Measurements from ENCODE around the gene PAPPA2.

Gene PAPPA2

DNA sequence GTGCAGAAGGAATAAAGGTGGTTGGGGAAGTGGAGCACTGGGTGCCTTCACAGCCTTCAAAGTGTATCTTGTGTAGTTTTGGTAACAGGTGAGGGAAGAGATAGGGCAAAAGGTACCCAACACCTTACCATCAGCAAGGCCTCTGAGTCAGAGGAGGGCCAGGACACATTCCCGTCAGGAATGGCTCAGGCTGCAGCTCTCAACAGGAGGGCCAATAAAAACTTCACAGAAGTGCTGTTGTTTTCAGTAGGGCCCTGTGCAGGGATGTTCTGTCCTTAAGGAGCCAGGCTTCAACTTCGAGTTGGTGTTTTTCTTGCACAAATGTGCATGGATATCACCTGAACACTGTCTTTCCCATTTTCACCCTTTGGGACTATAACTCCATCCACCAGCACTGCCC lies 368.2 kb downstream of the PAPPA2 start:
- Histone ChIP-seq H3K4me1 (ENCODE audit: insufficient read depth, low read length, severe bottlenecking) (no peaks in the 10 kb centered on the region), H3K9me2 (ENCODE audit: low read depth, low read length) (no peaks in the 10 kb centered on the region), H2AFZ (ENCODE audit: low read length) (no peak overlapping the region), H4K20me1 (ENCODE audit: insufficient read depth, low read length) (no peaks in the 10 kb centered on the region), H3K36me3 (ENCODE audit: insufficient read depth, low read length) (no peaks in the 10 kb centered on the region), H3K9me3 (ENCODE audit: low read length) (no peaks in the 10 kb centered on the region), H3K27ac (ENCODE audit: low read depth, low read length, poor library complexity, severe bottlenecking) (no peak overlapping the region), H3K4me2 (ENCODE audit: low read length) (no peak overlapping the region), H3K9ac (ENCODE audit: low read length) (no peak overlapping the region), H3K27me3 (ENCODE audit: insufficient read depth, low read length) (no peaks in the 10 kb centered on the region), H3K4me3 (ENCODE audit: low read depth, low read length, poor library complexity, severe bottlenecking) (no peak overlapping the region), H3K79me2 (ENCODE audit: insufficient read depth, low read length) (no peaks in the 10 kb centered on the region), H3F3A (ENCODE audit: insufficient read depth, low read length) (no peaks in the 10 kb centered on the region)
- TF ChIP-seq, protein P1, sequence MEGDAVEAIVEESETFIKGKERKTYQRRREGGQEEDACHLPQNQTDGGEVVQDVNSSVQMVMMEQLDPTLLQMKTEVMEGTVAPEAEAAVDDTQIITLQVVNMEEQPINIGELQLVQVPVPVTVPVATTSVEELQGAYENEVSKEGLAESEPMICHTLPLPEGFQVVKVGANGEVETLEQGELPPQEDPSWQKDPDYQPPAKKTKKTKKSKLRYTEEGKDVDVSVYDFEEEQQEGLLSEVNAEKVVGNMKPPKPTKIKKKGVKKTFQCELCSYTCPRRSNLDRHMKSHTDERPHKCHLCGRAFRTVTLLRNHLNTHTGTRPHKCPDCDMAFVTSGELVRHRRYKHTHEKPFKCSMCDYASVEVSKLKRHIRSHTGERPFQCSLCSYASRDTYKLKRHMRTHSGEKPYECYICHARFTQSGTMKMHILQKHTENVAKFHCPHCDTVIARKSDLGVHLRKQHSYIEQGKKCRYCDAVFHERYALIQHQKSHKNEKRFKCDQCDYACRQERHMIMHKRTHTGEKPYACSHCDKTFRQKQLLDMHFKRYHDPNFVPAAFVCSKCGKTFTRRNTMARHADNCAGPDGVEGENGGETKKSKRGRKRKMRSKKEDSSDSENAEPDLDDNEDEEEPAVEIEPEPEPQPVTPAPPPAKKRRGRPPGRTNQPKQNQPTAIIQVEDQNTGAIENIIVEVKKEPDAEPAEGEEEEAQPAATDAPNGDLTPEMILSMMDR (IDR thresholded peaks at IDR 0.05; ENCODE audit: low read length) = no peak
- no peak for TF ChIP-seq EZH2 (IDR thresholded peaks at IDR 0.05; ENCODE audit: borderline replicate concordance, low read length)

DNA sequence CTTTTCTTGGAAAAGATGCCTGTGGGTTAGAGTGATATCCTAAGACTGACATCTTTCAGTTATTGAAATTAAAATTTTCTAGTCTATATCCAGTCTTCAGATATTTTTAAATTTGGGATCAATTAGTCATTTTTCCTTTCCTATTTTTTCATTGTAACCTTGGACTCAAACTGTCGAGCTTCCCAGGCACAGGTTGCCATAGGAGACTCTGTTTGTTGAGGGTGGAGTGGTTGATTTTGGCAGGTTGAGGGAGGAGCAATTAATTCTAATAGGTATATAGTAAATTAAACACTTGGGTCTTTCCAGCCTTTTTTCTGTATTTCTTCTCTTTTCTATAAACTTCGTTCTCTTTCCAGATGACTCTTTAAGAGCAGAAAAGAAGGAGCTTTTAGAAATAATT lies 374.7 kb downstream of the PAPPA2 start:
- Histone ChIP-seq H3K9ac (ENCODE audit: low read length) (no peak overlapping the region), H3K4me3 (ENCODE audit: low read depth, low read length, poor library complexity, severe bottlenecking) (no peak overlapping the region), H3K27ac (ENCODE audit: low read depth, low read length, poor library complexity, severe bottlenecking) (no peak overlapping the region), H3F3A (ENCODE audit: insufficient read depth, low read length) (no peaks in the 10 kb centered on the region), H3K4me1 (ENCODE audit: insufficient read depth, low read length, severe bottlenecking) (no peaks in the 10 kb centered on the region), H3K9me3 (ENCODE audit: low read length) (no peaks in the 10 kb centered on the region), H3K36me3 (ENCODE audit: insufficient read depth, low read length) (no peaks in the 10 kb centered on the region), H4K20me1 (ENCODE audit: insufficient read depth, low read length) (no peaks in the 10 kb centered on the region), H3K79me2 (ENCODE audit: insufficient read depth, low read length) (no peaks in the 10 kb centered on the region), H3K27me3 (ENCODE audit: insufficient read depth, low read length) (no peaks in the 10 kb centered on the region), H3K4me2 (ENCODE audit: low read length) (no peak overlapping the region), H3K9me2 (ENCODE audit: low read depth, low read length) (no peaks in the 10 kb centered on the region), H2AFZ (ENCODE audit: low read length) (no peak overlapping the region)
- TF ChIP-seq, protein P1 (IDR thresholded peaks at IDR 0.05; ENCODE audit: low read length) = no peak
- no peak for TF ChIP-seq EZH2 (IDR thresholded peaks at IDR 0.05; ENCODE audit: borderline replicate concordance, low read length)

DNA sequence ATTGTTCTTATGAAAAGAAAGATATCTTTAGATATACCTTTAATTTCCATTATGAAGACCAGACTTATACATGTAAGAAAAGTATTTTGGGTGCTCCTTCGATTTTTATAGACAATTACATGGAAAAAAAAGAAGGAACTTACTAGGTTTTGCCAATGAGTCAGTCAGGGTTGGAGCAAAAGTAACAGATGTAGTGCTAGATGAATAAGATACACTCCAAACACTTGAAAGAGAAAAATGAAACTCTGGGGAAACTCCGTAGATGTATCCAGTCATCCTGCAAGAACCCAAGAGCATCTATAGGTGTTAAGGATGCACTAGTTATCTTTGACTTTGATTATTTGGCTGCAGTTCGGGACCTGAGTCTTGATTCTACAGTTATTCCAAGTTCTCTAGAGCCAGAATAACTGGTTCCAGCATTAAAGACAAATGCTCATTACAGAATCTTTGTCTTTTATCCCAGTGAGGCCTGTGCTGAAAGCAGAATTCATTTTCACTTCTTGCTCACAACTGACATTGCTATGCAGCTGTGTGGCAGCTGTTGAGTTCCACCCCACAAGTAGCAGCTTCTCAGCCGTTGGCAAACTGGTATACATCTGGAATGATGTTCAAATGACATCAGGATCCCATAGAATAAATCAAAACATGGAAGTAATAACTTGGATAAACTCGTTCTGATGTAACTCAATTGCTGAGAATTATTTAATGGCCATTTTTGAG lies 375.5 kb downstream of the PAPPA2 start:
- TF ChIP-seq EZH2 (IDR thresholded peaks at IDR 0.05; ENCODE audit: borderline replicate concordance, low read length) = no peak
- TF ChIP-seq, protein P1 (IDR thresholded peaks at IDR 0.05; ENCODE audit: low read length) = no peak
- Histone ChIP-seq H3K79me2 (ENCODE audit: insufficient read depth, low read length) (no peaks in the 10 kb centered on the region), H4K20me1 (ENCODE audit: insufficient read depth, low read length) (no peaks in the 10 kb centered on the region), H3K4me3 (ENCODE audit: low read depth, low read length, poor library complexity, severe bottlenecking) (no peak overlapping the region), H3K9me3 (ENCODE audit: low read length) (no peaks in the 10 kb centered on the region), H2AFZ (ENCODE audit: low read length) (no peak overlapping the region), H3K27me3 (ENCODE audit: insufficient read depth, low read length) (no peaks in the 10 kb centered on the region), H3F3A (ENCODE audit: insufficient read depth, low read length) (no peaks in the 10 kb centered on the region), H3K27ac (ENCODE audit: low read depth, low read length, poor library complexity, severe bottlenecking) (no peak overlapping the region), H3K9me2 (ENCODE audit: low read depth, low read length) (no peaks in the 10 kb centered on the region), H3K4me1 (ENCODE audit: insufficient read depth, low read length, severe bottlenecking) (no peaks in the 10 kb centered on the region), H3K4me2 (ENCODE audit: low read length) (no peak overlapping the region), H3K36me3 (ENCODE audit: insufficient read depth, low read length) (no peaks in the 10 kb centered on the region), H3K9ac (ENCODE audit: low read length) (no peak overlapping the region)
